ENCODE measurements around the gene KAT8. TPM values are rescaled to one million over a fixed set of nuclear protein-coding genes. Genes with fewer than 3 reads are reported as not detected.

Gene KAT8
- total and polyA plus RNA-seq, 2 of the 4 experiments (the other 2 are of a cell fraction) = 19.4 to 27.4 TPM

- TF ChIP-seq BHLHE40 (IDR thresholded peaks at IDR 0.05; ENCODE audit: low read depth, low read length) = no peak
These were observed 25.7 kb downstream of the KAT8 start (continued) for GRCh38 chr16:31143011-31143693.

- Histone ChIP-seq H3K23ac (ENCODE audit: low read depth, low read length) (no peak overlapping the region), H3K9me1 (ENCODE audit: insufficient read depth, low read length) (0 out of 2 replicates have a peak, but pooled peaks cover 4% of the 10 kb centered on the region), H3K4me3 (ENCODE audit: insufficient read depth, low read depth, low read length) (no peak overlapping the region), H3K14ac (replicated peaks; ENCODE audit: low read depth, low read length) (no peak overlapping the region), H3K36me3 (ENCODE audit: control insufficient read depth, insufficient read depth, low read length) (no peaks in the 10 kb centered on the region), H3K9me3 (ENCODE audit: control insufficient read depth, insufficient read depth, low read length) (no peaks in the 10 kb centered on the region), H2BK120ac (ENCODE audit: low read depth, low read length) (no peak overlapping the region), H2BK5ac (ENCODE audit: low read depth, low read length, poor library complexity, severe bottlenecking) (no peak overlapping the region), H4K20me1 (ENCODE audit: insufficient read depth, low read length) (no peaks in the 10 kb centered on the region; the same call in 1 of the 2 replicates), H2BK15ac (ENCODE audit: low read depth, low read length) (no peak overlapping the region), H3K4ac (ENCODE audit: low read depth, low read length) (no peak overlapping the region), H4K91ac (ENCODE audit: insufficient read depth, low read depth, low read length) (no peak overlapping the region), H3K4me2 (ENCODE audit: low read depth, low read length) (no peak overlapping the region), H2AFZ (replicated peaks; ENCODE audit: low read length, poor library complexity) (no peak overlapping the region), H3K18ac (ENCODE audit: low read depth, low read length) (no peak overlapping the region), H2AK5ac (ENCODE audit: low read depth, low read length) (no peak overlapping the region), H3K27ac (ENCODE audit: insufficient read depth, low read length) (no peak overlapping the region), H2BK20ac (ENCODE audit: low read depth, low read length) (no peak overlapping the region), H2AK9ac (replicated peaks; ENCODE audit: low read depth, low read length, poor library complexity) (no peak overlapping the region), H4K8ac (ENCODE audit: low read depth in 2 of 2, low read length in 2 of 2) (no peak overlapping the region), H3K9ac (ENCODE audit: low read depth, low read length) (no peak overlapping the region), H3K79me1 (ENCODE audit: low read depth in 1 of 2, low read length in 2 of 2) (peaks cover 0 to 4% of the 10 kb centered on the region in 2 experiments; a peak in 1 of 4 replicates), H4K5ac (ENCODE audit: low read depth, low read length) (no peak overlapping the region), H3K27me3 (ENCODE audit: control insufficient read depth, insufficient read depth, low read length) (peaks cover 23% of the 10 kb centered on the region), H3K56ac (ENCODE audit: extremely low read depth, insufficient read depth, low read length) (no peak overlapping the region), H3K4me1 (ENCODE audit: control insufficient read depth, insufficient read depth, low read length) (peaks cover 12% of the 10 kb centered on the region)
- 90% methylated on average over 5 of the region's 8 CpGs; no CpG with 5 or more reads in 1 of the 2 experiments for WGBS, 2 experiments (ENCODE audit: extremely low coverage in 2 of 2, insufficient read length in 1 of 2)
- intact Hi-C loops (cut with micrococcal nuclease) = loop anchor here (2.0 kb wide), 1 partner anchor 27 kb away; the partner anchor contains the start of gene KAT8
- BruUV-seq (replicated peaks) = no TSS peak
- ChIA-PET CTCF (interaction anchor here (0.6 to 2.2 kb wide), 2 partner anchors 14 to 237 kb away, joined by 3 to 13 read pairs; no protein-coding TSS in a partner anchor), POLR2A (ENCODE audit: unreplicated experiment) (no interaction called here)
- TF ChIP-seq BHLHE40 (IDR thresholded peaks at IDR 0.05; ENCODE audit: low read depth, low read length) = no peak
- TF ChIP-seq SMC3 (IDR thresholded peaks at IDR 0.05; ENCODE audit: low read depth, low read length) = no peak
- no peak for TF ChIP-seq MXI1 (IDR thresholded peaks at IDR 0.05; ENCODE audit: borderline replicate concordance, low read depth, low read length)
- no peak for TF ChIP-seq MAFK (IDR thresholded peaks at IDR 0.05; ENCODE audit: low read depth, low read length)
- TF ChIP-seq RFX5 (IDR thresholded peaks at IDR 0.05; ENCODE audit: low read depth, low read length) = no peak
- no peak for TF ChIP-seq CEBPB (IDR thresholded peaks at IDR 0.05; ENCODE audit: low read depth, low read length)
- no peak for TF ChIP-seq USF2 (IDR thresholded peaks at IDR 0.05; ENCODE audit: low read depth, low read length)
- TF ChIP-seq RAD21 (IDR thresholded peaks at IDR 0.05; ENCODE audit: low read length) = no peak
- no peak for TF ChIP-seq CHD1 (IDR thresholded peaks at IDR 0.05; ENCODE audit: low read depth, low read length)
- no peak for TF ChIP-seq ELK1 (IDR thresholded peaks at IDR 0.05; ENCODE audit: borderline replicate concordance, low read depth, low read length)
- dilution Hi-C loops (cut with HindIII; ENCODE audit: low sequenced_read_pairs, unreplicated experiment) = no loop called here
- in situ Hi-C loops (cut with MboI; ENCODE audit: low sequenced_read_pairs) = no loop called here
- no peak for DNase-seq
- ATAC-seq (ENCODE audit: low read depth) = no peak
These were observed 26.3 kb downstream of the KAT8 start for GRCh38 chr16:31143694-31144148.
